ENCODE measurements around the gene TUSC1. TPM values are rescaled to one million over a fixed set of nuclear protein-coding genes. Genes with fewer than 3 reads are reported as not detected.
A peak's percentile ranks its signal among the peaks of the same experiment; 100 is the strongest.
"Not testable (repeated sequence)": the region's sequence is repeated elsewhere in the genome, so short reads cannot be mapped to it uniquely, and the experiment has no call there.

Gene TUSC1
- 13.6 and 18.6 TPM in 2 replicates for total RNA-seq
- polyA plus RNA-seq (2012), result 6.9 TPM

DNA sequence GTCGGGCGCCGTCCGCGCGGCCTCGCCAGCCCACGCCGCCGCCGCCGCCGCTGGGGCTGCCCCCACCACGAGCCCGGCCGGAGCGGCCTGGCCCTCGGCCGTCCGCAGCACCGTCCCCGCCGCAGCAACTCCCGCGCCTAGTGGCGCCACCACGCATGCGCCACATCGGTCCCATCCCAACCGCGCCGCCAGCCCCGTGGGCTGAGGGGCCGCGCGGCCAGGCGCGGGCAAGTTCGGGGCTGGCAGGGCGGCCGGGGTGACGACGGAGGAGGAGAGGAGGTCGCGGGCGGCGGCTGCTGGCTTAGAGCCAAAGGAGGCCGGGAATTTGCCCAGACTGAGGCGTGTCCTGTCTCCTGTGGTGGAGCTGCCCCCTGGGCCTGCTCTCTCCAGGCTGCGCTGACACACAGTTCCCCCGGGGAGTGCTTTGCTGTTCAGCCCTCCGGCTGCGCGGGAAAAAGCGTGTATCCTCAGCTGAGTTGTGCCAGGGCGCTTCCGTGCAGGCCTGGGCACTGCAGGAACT is at the start of gene TUSC1:
TUSC1 (minus strand) TSS at position 298 of the 520 bp plus-strand sequence; CDS start at position 166, 132 bp downstream.
- peak; percentile 80 for DNase-seq (ENCODE audit: low read depth)

DNA sequence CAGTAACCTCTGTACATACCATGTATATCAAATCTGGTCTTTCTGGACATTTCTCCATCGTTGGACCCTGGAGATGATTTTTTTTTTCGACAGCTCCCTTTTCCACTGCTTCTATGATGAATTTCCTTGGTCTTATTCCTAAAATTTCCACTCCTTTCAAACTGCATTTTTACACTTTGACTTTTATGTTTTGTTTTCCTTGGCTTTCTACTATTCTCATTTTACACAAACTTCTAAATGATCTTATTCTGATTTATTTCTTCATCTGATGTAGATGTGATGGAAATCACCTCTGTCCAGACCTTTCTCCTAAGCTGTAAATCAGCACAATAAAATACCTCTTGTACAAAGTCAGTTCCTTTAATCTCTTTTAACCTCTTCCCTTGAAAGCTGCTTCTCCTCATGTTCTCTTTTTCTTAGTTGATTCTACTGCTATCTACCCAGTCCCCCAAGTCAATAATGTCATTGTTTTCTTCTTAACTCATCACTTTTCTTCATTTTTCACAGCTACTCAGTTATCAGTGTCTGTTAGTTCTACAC is 48.7 kb upstream of the TUSC1 start:
- DNase-seq (ENCODE audit: low read depth), result no peak

DNA sequence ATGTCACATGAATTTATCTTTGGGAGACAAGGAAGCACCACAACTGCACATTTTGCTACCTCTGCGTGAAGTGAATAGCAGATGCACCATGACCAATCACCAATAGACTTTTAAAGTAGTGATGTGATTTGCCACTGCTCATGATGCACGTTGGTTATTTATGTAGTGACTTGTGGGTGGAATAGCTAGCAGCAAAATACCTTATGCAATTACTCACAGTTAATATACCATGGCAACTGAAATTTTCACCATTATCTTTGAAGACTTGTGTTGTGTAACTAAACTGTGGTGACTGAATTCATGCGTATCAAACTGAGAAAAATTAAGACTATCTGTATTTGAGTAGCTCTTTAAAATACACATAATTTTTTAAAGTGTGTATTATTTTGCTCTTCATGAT is 46.2 kb upstream of the TUSC1 start:
- no peak for DNase-seq (ENCODE audit: low read depth)

DNA sequence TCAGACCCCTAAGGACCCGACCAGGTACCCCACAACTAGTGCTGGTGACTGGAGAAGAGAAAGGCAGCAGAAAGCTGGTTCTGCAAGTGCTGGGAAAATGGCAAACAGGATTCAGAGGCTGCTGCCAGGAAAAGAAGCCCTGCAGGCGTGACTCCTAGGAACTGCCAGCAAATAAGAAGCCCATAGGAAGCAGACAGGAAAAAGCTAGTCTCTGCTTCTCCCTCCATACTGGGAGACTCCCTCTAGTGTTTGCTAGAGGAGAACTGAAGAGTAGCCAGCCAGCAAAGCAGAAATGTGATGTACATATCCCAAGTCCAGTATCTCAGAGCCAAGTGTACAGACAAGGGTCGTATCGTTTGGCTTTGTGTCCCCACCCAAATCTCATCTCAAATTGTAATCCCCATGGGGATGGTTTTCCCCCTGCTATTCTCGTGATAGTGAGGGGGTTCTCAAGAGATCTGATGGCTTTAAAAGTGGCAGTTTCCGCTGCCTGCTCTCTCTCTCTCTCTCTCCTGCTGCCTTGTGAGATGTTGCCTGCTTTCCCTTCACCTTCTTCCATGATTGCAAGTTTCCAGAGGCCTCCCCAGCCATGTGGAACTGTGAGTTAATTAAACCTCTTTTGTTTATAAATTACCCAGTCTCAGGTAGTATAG is 38.1 kb upstream of the TUSC1 start:
- no peak for DNase-seq (ENCODE audit: low read depth)

GRCh38 chr9:25709941-25710340 is 31.7 kb upstream of the TUSC1 start:
- no peak for DNase-seq (ENCODE audit: low read depth)

GRCh38 chr9:25704800-25705199 is 26.6 kb upstream of the TUSC1 start:
- DNase-seq (ENCODE audit: low read depth), result no peak

- no peak for DNase-seq (ENCODE audit: low read depth)
These were observed 25.6 kb upstream of the TUSC1 start for GRCh38 chr9:25703701-25704357.

GRCh38 chr9:25702536-25702935 is 24.3 kb upstream of the TUSC1 start:
- no peak for DNase-seq (ENCODE audit: low read depth)

DNA sequence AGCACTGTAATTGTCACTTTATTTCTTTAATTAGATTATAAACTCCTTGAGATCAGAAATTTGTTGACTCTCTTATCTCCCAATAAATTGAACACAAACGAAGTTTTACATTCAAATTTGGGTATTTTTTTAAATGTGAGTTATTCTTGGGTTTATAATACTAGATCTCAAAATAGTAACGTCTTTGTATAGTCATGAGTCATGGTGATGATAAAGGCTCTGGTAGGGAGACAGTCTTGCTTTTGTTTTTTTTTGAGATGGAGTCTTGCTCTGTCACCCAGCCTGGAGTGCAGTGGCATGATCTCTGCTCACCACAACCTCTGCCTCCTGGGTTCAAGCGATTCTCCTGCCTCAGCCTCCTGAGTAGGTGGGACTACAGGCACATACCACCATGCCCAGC is 22.7 kb upstream of the TUSC1 start:
- DNase-seq (ENCODE audit: low read depth), result not testable (repeated sequence)

DNA sequence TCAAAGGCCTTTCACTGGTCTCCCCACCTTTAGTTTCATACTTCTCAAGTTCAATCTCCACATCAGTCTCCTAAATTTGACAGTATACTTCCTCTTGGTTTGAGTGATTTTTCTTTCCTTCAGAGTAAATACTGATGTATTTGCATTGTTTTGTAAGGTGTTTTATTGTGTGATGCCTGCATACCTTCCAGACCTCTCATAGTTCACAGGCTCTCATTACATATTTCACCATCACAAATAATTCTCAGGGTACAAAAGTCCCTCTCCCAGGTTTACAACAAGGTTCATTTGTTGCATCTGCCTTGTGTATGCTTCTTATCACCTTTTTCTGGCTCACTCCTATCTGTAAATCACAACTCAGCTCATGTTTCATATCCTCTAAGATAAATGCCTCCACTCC is 22.2 kb upstream of the TUSC1 start:
- no peak for DNase-seq (ENCODE audit: low read depth)

- DNase-seq (ENCODE audit: low read depth), result no peak
These were observed 13.5 kb upstream of the TUSC1 start for GRCh38 chr9:25691786-25692185.

- DNase-seq (ENCODE audit: low read depth), result no peak
These were observed 6.1 kb upstream of the TUSC1 start for GRCh38 chr9:25684321-25684720.

GRCh38 chr9:25681266-25681665 is 3.0 kb upstream of the TUSC1 start:
- DNase-seq (ENCODE audit: low read depth), result peak; percentile 2

- DNase-seq (ENCODE audit: low read depth), result no peak
These were observed 659 bp upstream of the TUSC1 start for GRCh38 chr9:25678846-25679360.

DNA sequence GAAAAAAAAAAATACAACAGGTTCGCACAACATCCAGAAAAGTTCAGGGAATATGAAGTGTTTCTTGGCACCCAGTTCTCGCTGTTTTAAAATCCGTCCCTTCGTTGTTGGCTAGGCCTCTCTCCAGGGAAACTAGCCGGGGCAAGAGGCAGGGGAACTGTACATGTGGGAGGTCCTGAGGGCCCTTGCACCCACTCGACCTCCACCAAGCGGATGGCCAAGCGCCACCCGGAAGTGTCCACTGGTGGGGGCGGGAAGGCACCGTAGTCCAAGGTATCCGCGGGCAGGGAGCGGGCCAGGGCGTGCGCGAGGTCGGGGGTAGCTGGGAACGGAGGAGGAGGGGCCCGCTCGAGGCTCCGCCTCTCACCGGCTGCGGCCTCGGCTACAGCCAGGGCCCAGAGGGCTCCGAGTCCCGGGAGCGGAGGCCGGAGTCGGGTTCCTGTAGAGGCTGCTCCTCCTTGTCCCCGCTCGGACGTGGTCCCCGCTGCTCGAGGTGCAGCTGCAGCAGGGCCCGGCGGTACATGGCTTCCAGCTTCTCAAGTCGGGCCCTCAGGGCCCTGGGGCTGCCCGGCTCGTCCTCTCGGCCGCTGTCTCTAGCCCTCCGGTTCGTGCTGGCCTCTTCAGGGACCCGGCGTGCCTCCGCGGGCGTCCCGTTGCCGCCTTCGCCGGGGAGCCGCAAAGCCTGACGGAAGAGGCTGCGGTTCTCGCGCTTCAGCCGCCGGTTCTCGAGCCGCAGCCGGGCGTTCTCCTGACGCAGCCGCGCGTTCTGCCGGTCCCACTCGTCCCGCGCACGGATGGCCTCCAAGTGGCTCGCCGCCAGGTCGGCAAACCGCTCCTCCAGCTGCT is 720 bp downstream of the TUSC1 start:
- DNase-seq (ENCODE audit: low read depth), result peak; percentile 79

- not testable (repeated sequence) for DNase-seq (ENCODE audit: low read depth)
These were observed 2.4 kb downstream of the TUSC1 start for GRCh38 chr9:25675858-25676257.

- no peak for DNase-seq (ENCODE audit: low read depth)
These were observed 19.7 kb downstream of the TUSC1 start for GRCh38 chr9:25658571-25658970.

DNA sequence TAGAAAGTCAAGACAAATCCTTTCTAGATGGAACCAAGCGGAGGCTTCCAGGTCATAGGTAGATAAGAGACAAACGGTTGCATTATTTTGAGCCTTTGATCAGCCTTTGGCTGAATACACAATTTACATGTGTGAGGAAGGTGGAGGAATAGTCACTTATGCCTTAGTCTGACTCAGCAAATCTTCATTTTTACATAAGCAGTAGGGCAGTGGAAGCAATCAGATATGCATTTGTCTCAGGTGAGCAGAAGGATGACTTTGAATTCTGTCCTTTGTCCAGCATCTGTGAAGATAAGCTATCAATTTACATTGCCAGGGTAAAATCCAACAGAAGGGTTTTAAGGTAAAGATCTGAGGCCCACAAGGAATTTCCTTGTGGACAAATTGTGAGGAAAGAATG is 23.8 kb downstream of the TUSC1 start:
- DNase-seq (ENCODE audit: low read depth), result no peak

GRCh38 chr9:25648116-25648515 is 30.1 kb downstream of the TUSC1 start:
- no peak for DNase-seq (ENCODE audit: low read depth)

DNA sequence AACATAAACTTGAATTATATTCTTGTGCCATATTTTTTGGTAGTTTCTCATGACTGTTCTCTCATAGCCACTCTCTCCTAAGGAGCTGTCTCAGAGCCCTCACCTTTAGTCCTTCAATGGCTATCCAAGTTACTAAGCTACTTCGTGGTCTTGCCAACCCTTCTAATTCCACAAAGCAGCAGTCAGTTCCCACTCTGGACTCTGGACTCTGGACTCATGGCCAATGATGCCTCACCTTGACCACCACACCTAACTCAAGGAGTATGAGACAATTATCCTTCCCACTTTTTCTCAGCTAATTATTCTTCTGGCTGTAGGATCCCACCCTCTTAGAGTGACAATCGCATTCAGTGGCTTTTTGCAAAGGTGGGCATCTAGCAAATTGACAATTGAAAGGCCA is 42.2 kb downstream of the TUSC1 start:
- DNase-seq (ENCODE audit: low read depth), result no peak

GRCh38 chr9:25629231-25629630 is 49.0 kb downstream of the TUSC1 start:
- no peak for DNase-seq (ENCODE audit: low read depth)

Data from myocyte (in vitro differentiated cells).